HepG2 (cell line): ENCODE measurements around the gene XPNPEP1. TPM values are rescaled to one million over a fixed set of nuclear protein-coding genes. Genes with fewer than 3 reads are reported as not detected.

ENCODE experiments used
- ATAC-seq: fragments of 200-7000 bp; cut with Tn5 transposase; 3 replicates; pipeline ENCODE4 v1.9.1; 2020; ENCODE audit warnings: mild to moderate bottlenecking, moderate library complexity
- BruUV-seq: library from RNA; stranded (reverse); fragments of 400-500 nt; replicated peaks from 2 replicates; lab custom pipeline; 2021; lab: Mats Ljungman, UMichigan
- CTCF ChIA-PET: fragments of 300-600 bp; formaldehyde crosslinking; extraction: SDS; loops from one replicate; lab custom pipeline; 2021; ENCODE audit warnings: low total read pairs, inconsistent platforms, low intra/inter-chr PET ratio; lab: Yijun Ruan, JAX
- POLR2A ChIA-PET: fragments of 350-600 bp; sonication (Branson Sonifier 250); formaldehyde crosslinking; loops from one replicate; lab custom pipeline; 2020; ENCODE audit warnings: antibody characterized with exemption, inconsistent platforms; lab: Yijun Ruan, JAX
- DNase-seq: peaks from one replicate; pipeline ENCODE4 v3.0.0-alpha.2; 2015; ENCODE audit warnings: low spot score
- FAIRE-seq: peaks from 3 replicates; lab custom pipeline; 2011; peaks lifted over from hg19 to GRCh38; lab: Jason Lieb, UNC
- H2AFZ ChIP-seq: one replicate; pipeline ENCODE4 v1.6.1; 2011; ENCODE audit warnings: low read length, inconsistent platforms
- H3K27ac ChIP-seq: fragments of 300-600 bp; 3 replicates; pipeline ENCODE4 v1.8.0; 2011; ENCODE audit warnings: mixed run types, mild to moderate bottlenecking, mixed read lengths, low read length, inconsistent platforms; ENCODE audit not compliant: insufficient read depth; ENCODE audit errors: extremely low read length
- H3K27me3 ChIP-seq, 2 experiments: fragments of 200-600 bp in 1 of 2; 2 replicates in 1 of 2; 3 replicates in 1 of 2; pipeline versions ENCODE4 v1.6.0 to v1.8.0; 2011; ENCODE audit warnings: low read length in 2 of 2, mild to moderate bottlenecking in 2 of 2, moderate library complexity in 2 of 2, inconsistent platforms in 1 of 2; ENCODE audit not compliant: insufficient read depth in 2 of 2, control insufficient read depth in 1 of 2
- H3K36me3 ChIP-seq, 2 experiments: fragments of 200-600 bp in 1 of 2; replicated peaks in 1 of 2; 2 replicates in 1 of 2; 3 replicates in 1 of 2; pipeline versions ENCODE4 v1.5.1 to v1.8.0; 2011; ENCODE audit warnings: low read length in 2 of 2, inconsistent platforms in 1 of 2; ENCODE audit not compliant: insufficient read depth in 2 of 2, control insufficient read depth in 1 of 2
- H3K4me1 ChIP-seq: 2 replicates; pipeline ENCODE4 v1.5.1; 2012; ENCODE audit warnings: low read length, inconsistent platforms; ENCODE audit not compliant: insufficient read depth
- H3K4me2 ChIP-seq: 2 replicates; pipeline ENCODE4 v1.6.0; 2011; ENCODE audit warnings: low read depth, low read length, inconsistent platforms
- H3K4me3 ChIP-seq, 3 experiments: fragments of 200-600 bp in 1 of 3; sonication (generic), shearing (Covaris generic) in 1 of 3; replicated peaks in 1 of 3; 2 replicates each; pipeline ENCODE4 v1.5.1; 2011 to 2016; ENCODE audit warnings: low read length in 3 of 3, inconsistent platforms in 2 of 3, low read depth in 2 of 3, mild to moderate bottlenecking in 2 of 3, control low read depth in 1 of 3, mixed read lengths in 1 of 3; ENCODE audit not compliant: insufficient read depth in 1 of 3
- H3K79me2 ChIP-seq: one replicate; pipeline ENCODE4 v1.6.1; 2011; ENCODE audit warnings: low read length, inconsistent platforms; ENCODE audit not compliant: insufficient read depth
- H3K9ac ChIP-seq: 2 replicates; pipeline ENCODE4 v1.6.0; 2011; ENCODE audit warnings: mild to moderate bottlenecking, low read depth, low read length, inconsistent platforms; ENCODE audit not compliant: insufficient read depth
- H3K9me3 ChIP-seq: 2 replicates; pipeline ENCODE4 v1.5.1; 2012; ENCODE audit warnings: mild to moderate bottlenecking, low read length
- H4K20me1 ChIP-seq: 2 replicates; pipeline ENCODE4 v1.6.0; 2011; ENCODE audit warnings: inconsistent platforms, mild to moderate bottlenecking, low read length, moderate library complexity; ENCODE audit not compliant: insufficient read depth
- CEBPG ChIP-seq: IDR thresholded peaks from 2 replicates; pipeline ENCODE4 v1.6.1; 2016
- HDAC1 ChIP-seq: sonication (generic); formaldehyde crosslinking; IDR thresholded peaks from 2 replicates; pipeline ENCODE4 v1.5.1; 2020; ENCODE audit warnings: mild to moderate bottlenecking, missing genetic modification reagents
- LBX2 ChIP-seq: sonication (generic); formaldehyde crosslinking; IDR thresholded peaks from 2 replicates; pipeline ENCODE4 v1.5.0; 2020; ENCODE audit warnings: missing genetic modification reagents, mild to moderate bottlenecking, borderline replicate concordance
- TFDP2 ChIP-seq: sonication (generic); formaldehyde crosslinking; IDR thresholded peaks from 2 replicates; pipeline ENCODE4 v1.4.0; 2020; ENCODE audit warnings: missing genetic modification reagents
- WGBS: methylation state at CpG from one replicate; pipeline ENCODE4 v1.1.6; 2017; ENCODE audit warnings: low lambda C conversion rate; 5-methylcytosine and 5-hydroxymethylcytosine counted together
- in situ Hi-C: cut with HindIII; loops from 2 replicates; pipeline ENCODE4 v1.10.0; 2017; ENCODE audit warnings: low pct_unique_long_range_greater_than_20kb; ENCODE audit not compliant: extremely low pct_ligation_motif_present
- intact Hi-C: fragments of 100-400 bp; cut with micrococcal nuclease; formaldehyde crosslinking; loops from one replicate; pipeline ENCODE4 v1.10.0; 2022; ENCODE audit not compliant: unreplicated experiment
- polyA plus RNA-seq, 8 experiments: library from polyadenylated mRNA; depleted of rRNA in 3 of 8; stranded (reverse) in 7 of 8; unstranded in 1 of 8; fragments of >200 nt; fragmentation: Illumina TruSeq in 4 of 8; extraction: Trizol in 4 of 8; gene quantifications; 2 replicates each; pipeline versions ENCODE4 v1.2.1 to v1.2.3, GENCODE V29; 2011 to 2016; ENCODE audit warnings: low read depth in 4 of 8, missing spikeins in 1 of 8, mixed read lengths in 1 of 8; ENCODE audit not compliant: insufficient read depth in 1 of 8
- total RNA-seq, 5 experiments: library from RNA; depleted of rRNA; stranded (reverse); fragments of >200 nt; fragmentation: Illumina TruSeq; extraction: Trizol; gene quantifications; 2 replicates each; pipeline ENCODE4 v1.2.3, GENCODE V29; 2016; ENCODE audit warnings: low read depth in 1 of 5

Gene XPNPEP1
- total and polyA plus RNA-seq, 2 of the 13 experiments (the other 11 are each of a cell fraction or from before 2014, with no cell fraction given) = 30.3 to 55.5 TPM

- no peak for TF ChIP-seq LBX2 (CRISPR knock-in tag)
- no peak for TF ChIP-seq TFDP2 (CRISPR knock-in tag)
- no peak for TF ChIP-seq HDAC1 (CRISPR knock-in tag)
- TF ChIP-seq CEBPG (CRISPR knock-in tag) = 0 out of 2 replicates have a peak, but pooled peaks have one; percentile 8
- TF ChIP-seq, all 625 proteins: peak for 1
- H3K9me3 ChIP-seq = no peaks in the 10 kb centered on the region
- no peaks in the 10 kb centered on the region; a peak in 1 of 5 replicates for H3K27me3 ChIP-seq
- ATAC-seq (no peak), FAIRE-seq (no peak), DNase-seq (no peak)
- in situ Hi-C loops (loop anchor here (25.0 kb wide), 1 partner anchor 113 kb away; the partner anchor contains the start of gene ADD3), intact Hi-C loops (no loop called here)
- no peak overlapping the region for H3K27ac ChIP-seq
- H3K4me2 ChIP-seq = no peak overlapping the region
- no TSS peak for BruUV-seq
- no peaks in the 10 kb centered on the region for H4K20me1 ChIP-seq
- no peak overlapping the region for H3K4me3 ChIP-seq
- peaks cover 5 to 9% of the 10 kb centered on the region in 2 experiments; a peak in 3 of 5 replicates for H3K36me3 ChIP-seq
- CTCF ChIA-PET = no interaction called here
- H3K4me1 ChIP-seq = peaks cover 13% of the 10 kb centered on the region
- WGBS = 89% methylated on average over 9 of the region's 9 CpGs
- H3K9ac ChIP-seq = no peak overlapping the region
- POLR2A ChIA-PET = no interaction called here
- no peak overlapping the region for H2AFZ ChIP-seq
- peaks cover 2% of the 10 kb centered on the region for H3K79me2 ChIP-seq
Measured at GRCh38 chr10:109899356-109900331, 23.7 kb downstream of the XPNPEP1 start.
